Kidney tubule cell (primary cell): ENCODE results near the gene SNRNP200.

Source experiments
- DNase-seq: peaks from one replicate; pipeline ENCODE4 v3.0.0-alpha.2; 2018; ENCODE audit warnings: low spot score

Gene SNRNP200

GRCh38 chr2:96251721-96252292, 53.5 kb downstream of the SNRNP200 start:
- peak; percentile 95 for DNase-seq

- no peak for DNase-seq
Observed at GRCh38 chr2:96250188-96250587, 55.2 kb downstream of the SNRNP200 start.

- DNase-seq: no peak
Observed at GRCh38 chr2:96249654-96250053, 55.7 kb downstream of the SNRNP200 start.

- DNase-seq: no peak
Observed at GRCh38 chr2:96248624-96249023, 56.7 kb downstream of the SNRNP200 start.

- DNase-seq: no peak
Observed at GRCh38 chr2:96247896-96248295, 57.5 kb downstream of the SNRNP200 start.

GRCh38 chr2:96247009-96247408, 58.3 kb downstream of the SNRNP200 start:
- no peak for DNase-seq

GRCh38 chr2:96245609-96246390, 59.5 kb downstream of the SNRNP200 start:
- DNase-seq: peak; percentile 53

- DNase-seq: no peak
Observed at GRCh38 chr2:96243843-96244242, 61.5 kb downstream of the SNRNP200 start.

GRCh38 chr2:96241900-96242611, 63.3 kb downstream of the SNRNP200 start:
- peak; percentile 17 for DNase-seq

- no peak for DNase-seq
Observed at GRCh38 chr2:96241227-96241626, 64.1 kb downstream of the SNRNP200 start.

GRCh38 chr2:96240341-96241038, 64.9 kb downstream of the SNRNP200 start:
- no peak for DNase-seq

GRCh38 chr2:96239745-96240264, 65.5 kb downstream of the SNRNP200 start:
- no peak for DNase-seq

GRCh38 chr2:96239091-96239490, 66.3 kb downstream of the SNRNP200 start:
- DNase-seq: no peak

- no peak for DNase-seq
Observed at GRCh38 chr2:96238266-96238665, 67.1 kb downstream of the SNRNP200 start.

GRCh38 chr2:96236882-96237281, 68.5 kb downstream of the SNRNP200 start:
- DNase-seq: no peak

GRCh38 chr2:96233880-96234316, 71.4 kb downstream of the SNRNP200 start:
- DNase-seq: no peak

- no peak for DNase-seq
Observed at GRCh38 chr2:96233436-96233835, 71.9 kb downstream of the SNRNP200 start.

- peak; percentile 20 for DNase-seq
Observed at GRCh38 chr2:96231316-96231715, 74.0 kb downstream of the SNRNP200 start.

- DNase-seq: no peak
Observed at GRCh38 chr2:96225016-96225533, 80.3 kb downstream of the SNRNP200 start.
